COLO668 (cell line): ENCODE results near the gene NTSR2.

Experiments used
- DNase-seq: peaks from one replicate; lab custom pipeline; 2025; ENCODE audit not compliant: unreplicated experiment; lab: John Stamatoyannopoulos, UW

NTSR2 gene

DNA sequence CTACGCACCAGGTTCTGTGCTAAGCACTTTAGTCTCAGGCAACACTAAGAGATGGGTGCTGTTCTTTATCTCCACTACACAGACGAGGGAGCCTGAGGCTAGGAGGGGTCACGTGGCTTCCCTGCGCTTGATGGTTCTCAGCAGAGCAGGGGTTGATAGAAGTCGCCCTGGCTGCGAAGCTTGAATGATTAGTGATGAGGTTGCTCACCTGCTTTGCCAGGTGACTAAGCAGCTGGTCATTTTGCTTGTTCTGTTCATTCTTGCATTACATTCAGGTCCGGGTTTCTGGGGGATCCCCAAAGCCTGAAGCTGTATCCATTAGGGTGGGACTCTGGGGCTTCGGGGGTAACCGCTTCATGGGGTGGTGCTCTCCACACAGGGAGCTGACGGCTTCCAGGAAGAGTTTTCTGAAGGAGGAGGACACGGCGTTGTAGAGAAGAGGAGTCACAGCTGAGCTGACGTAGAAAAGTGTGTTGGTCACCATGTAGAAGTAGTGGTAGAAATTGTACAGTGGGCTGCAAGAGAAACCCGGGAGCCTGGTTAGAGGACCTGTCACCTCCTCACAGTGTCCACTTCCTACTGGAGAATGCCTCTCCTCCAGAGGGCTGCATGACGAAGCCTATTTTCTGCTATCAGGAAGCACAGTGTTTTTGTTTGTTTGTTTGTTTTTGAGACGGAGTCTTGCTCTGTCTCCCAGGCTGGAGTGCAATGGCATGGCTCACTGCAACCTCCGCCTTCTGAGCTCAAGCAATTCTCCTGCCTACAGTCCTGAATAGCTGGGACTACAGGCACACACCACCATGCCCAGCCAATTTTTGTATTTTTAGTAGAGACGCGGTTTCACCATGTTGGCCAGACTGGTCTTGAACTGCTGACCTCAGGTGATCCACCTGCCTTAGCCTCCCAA, 11.5 kb downstream of the NTSR2 start:
- DNase-seq = no peak

DNA sequence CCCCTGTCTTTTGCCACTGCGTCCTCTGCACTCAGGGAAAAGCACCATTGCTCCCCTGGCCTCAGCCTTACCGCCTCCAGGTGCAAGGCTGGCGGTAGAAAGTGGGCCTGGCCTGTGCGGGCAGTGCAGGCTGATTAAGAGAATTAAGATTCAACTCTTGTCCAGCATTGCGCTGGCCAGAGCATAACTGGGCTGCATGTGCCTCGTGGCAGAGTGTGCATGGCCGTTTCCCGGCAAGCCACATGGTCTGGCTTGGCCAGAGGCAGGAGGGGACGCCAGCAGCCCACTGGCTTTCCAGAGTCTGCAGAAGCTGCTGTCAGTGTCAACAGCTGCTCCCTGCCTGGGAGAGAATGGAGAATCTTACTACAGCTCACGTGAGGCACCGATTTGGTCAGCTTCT, 12.3 kb downstream of the NTSR2 start:
- no peak for DNase-seq

DNA sequence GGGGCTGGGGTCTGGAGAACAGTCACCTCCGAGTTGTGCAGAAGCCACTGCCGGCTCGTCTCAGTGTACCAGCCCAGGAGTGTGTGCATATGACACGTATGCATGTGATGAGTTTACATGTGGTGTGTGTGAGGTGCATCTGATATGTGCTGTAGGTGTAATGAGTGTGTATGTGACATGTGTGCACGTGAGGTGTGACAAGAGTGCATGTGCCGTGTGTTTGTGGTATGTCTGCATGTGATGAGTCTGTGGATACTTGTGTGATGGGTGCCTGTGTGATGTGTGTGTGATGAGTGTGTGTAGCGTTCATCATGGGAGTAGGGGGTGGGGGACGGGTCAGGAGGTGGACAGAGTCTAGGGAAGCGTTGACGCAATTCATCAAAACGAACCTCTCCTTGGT, 12.8 kb downstream of the NTSR2 start:
- DNase-seq = no peak

DNA sequence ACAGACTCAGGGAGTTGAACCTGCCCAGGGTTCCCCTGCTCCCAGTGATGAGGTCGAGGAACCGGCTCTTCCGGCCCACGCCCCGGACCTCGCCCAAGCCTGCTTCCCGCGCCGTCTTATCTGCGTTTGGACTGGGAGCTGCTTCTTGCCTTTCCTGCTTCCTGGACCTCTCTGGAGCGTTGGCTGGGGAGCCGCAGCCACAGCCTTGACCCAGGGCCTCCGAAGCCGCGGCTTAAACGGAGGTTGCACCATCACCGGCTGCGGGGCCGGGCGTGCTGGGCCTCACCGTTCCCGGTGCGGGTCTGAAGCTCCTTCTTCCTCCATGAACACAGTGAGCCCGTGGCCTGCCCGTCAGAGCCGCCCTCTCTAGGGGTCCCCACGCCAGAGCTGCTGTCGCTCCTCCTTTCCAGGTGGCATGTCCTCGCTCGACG, 13.3 kb downstream of the NTSR2 start:
- no peak for DNase-seq

DNA sequence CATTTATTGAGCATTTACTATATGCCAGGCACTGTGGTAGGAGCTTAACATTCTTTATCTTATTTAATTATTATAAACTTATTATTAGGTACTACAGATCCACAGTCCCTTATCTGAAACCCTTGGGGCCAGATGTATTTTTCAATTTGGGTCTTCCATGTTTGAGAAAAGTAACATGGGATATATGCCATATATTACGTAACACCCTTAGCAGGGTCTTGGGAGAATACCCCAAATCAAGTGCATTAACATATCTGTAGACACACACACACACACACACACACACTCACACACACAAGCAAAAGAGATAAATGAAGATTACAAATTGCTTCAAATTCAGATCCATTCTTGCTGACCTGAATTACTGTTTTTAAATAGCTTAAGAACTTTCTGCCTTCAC, 13.7 kb downstream of the NTSR2 start:
- no peak for DNase-seq

DNA sequence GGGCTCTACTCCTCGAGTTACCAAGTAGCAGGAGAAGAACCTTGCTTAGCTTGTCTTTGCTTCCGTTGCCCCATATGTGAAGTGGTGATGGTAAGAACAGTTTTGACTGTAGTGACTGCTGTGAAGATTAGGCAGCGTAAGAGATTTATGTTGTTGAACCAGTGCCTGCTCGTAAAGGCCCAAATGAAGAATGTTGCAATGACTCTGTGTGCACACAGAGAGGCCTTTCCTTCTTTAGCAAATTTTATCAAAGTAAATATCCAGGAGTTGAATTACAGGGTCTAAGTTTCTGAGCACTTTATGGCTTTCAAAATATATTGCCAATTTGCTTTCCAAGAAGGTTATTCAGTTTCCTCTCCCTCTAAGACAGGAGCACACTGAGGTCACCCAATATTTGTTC, 14.5 kb downstream of the NTSR2 start:
- DNase-seq = no peak

DNA sequence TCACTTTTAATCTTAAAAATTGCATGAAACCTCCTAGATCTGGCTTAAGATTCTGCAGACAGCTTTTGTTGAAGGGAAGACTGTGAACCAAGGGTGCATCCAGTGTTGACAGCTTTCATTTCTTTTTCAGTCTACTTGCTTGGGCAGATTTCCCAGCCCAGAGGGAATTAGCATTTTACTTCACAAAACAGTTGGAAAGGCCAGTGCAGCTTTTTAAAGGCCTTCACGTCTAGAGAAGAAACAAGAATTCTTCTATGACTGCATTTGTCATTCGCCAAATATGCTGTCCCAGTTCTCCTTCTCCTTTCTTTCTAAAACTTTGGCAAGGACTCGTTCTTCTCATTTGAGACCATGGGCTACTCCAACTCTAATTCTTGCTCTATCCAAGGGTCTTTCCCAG, 17.4 kb downstream of the NTSR2 start:
- no peak for DNase-seq

DNA sequence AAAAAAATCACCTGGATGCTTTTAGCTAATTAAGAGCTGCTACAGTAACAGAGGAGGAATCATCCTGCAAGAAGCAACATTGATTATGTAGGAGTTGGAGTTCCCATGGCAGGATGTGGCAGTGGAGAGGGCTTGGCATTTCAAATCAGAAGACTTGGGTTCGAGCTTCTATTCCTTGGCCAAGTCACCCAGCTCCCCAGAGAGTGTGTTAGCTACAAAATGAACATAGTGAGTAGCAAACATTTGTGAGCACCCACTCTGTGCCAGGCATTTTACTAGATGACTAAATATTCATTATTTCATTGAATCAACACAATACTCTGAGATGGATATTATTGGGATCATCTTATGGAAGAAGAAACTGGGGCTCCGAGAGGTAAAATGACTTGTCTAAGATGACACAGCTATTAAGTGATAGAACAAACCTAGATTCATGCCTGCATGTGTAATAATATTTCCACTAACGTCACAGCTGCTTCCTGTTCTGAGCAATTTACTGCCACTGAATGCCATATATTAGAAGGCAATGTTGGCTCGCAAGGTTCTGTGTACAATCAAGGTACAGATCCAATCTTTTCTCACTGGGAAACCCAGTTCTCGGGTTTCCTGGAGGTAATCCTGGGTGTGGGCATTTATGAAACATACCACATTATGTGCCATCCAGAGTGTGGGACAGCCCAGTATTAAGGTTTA, 18.0 kb downstream of the NTSR2 start:
- DNase-seq = no peak

DNA sequence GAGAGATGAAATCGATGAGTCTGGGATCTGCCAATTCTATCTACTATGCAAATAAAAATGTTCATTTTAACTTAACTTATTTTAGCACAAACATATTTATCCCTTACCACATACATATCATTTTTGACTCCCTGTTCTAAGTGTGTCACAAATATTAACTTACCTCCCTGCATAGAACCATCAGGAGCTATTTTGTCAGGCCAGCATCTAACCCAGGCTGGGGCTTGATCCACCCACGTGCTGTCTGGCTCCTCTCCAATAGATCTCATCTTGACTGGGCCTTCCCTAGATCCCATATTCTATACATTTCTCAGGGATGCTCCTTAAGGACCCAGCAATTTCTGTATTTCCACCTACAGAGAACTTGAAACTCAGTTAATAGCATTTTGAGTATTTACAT, 20.9 kb downstream of the NTSR2 start:
- DNase-seq = no peak

DNA sequence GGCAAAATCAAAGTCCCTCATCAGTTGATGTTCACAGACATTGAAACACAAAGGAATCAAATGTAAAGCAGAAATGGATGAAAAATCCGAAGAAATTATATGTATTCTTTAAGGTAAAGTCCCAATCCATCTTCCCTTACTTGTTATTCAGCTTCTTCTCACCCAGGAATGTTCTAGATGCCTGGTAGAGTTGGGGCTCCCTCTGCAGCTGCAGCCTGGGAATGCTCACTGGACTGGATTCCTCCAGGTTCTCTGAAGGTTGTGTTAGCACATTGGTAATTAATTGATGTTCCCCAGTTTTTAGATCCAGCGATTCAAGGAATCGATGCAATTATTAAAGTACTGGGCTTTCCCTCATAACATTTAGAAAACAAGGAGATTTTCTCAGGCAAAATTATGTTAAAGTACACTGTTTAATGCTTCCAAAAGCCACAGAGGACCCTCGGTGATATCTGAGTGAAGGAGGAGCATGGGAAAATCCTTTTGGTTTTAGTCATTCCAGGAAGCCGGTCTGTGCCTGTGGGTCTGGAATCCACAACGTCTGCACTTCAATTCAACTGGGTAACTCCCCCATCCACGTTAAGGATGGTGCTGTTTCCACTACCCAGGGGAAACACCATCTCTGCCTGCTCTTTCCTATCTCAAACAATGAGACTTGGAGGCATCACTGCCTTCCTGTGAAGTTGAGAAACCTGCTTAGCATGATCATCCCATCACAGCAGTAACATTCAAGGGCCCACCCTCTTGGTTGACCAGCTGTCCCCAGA, 22.0 kb downstream of the NTSR2 start:
- no peak for DNase-seq

DNA sequence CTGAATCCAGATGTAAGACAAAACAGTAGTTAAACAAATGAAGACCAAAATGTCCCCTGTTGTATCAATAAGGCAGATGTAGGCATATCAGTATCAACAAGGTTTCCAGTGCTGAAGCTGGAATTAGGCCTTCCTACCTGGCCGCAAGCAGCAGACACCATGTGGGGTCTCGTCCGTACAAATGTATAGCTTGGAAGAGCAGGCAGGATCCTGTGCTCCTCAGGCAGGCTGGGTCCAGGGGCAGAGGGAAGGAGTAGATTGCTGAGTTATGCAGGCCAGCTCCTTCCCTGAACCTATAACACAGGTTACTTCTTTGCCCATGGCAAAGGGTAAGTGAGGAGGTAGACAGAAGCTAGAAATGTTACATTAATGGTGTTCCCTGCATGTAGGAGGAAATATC, 23.5 kb downstream of the NTSR2 start:
- DNase-seq = no peak

DNA sequence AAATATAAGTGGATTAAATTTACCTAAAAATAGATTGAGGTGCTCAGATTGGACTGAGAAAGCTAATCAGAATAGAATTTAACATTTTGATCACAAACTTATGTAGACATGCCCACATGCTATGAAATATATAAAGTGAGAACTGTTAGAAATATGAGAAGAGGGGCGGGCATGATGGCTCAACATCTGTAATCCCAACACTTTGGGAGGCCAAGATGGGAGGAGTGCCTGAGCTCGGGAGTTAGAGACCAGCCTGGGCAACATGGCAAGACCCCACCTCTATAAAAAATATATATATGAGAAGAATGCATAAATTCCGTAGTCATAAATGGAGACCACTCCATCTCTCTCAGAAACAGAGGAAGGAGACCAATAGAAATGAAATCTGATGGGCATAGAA, 25.7 kb downstream of the NTSR2 start:
- no peak for DNase-seq

DNA sequence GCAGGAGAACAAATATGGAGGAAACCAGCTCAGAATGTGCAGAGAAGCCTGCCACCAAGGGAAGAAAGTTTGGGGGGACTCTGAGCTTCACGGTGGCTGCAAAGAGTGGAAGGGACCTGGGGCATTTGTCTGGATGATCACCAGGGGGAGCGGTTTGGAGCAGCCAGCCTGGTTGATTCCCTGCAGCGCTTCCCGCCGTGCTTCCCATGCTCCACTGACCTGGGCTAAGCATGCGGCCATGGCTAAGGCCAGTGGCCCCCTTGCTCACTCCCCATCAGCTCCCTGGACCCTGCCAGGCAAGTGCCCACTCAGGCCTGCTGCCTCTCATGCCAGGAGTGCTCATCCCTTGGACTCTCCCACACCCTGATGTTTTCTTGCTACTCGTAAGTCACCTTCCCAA, 27.0 kb downstream of the NTSR2 start:
- no peak for DNase-seq

DNA sequence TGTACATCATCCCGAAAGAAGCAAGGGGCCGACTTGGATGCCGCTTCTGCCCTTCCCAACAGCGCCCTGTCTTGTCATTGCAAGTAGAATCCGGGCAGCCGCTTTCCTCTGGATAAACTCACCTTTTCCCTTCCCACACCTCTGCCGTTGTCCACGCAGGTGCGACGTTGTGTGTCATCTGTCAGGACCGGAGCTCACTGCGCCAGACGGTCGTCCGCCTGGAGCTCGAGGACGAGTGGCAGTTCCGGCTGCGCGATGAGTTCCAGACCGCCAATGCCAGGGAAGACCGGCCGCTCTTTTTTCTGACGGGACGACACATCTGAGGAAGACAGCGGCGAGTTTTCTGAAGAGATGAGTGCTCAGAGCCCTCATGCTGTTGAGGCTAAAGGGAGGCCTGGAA, 29.9 kb downstream of the NTSR2 start:
- DNase-seq = no peak

DNA sequence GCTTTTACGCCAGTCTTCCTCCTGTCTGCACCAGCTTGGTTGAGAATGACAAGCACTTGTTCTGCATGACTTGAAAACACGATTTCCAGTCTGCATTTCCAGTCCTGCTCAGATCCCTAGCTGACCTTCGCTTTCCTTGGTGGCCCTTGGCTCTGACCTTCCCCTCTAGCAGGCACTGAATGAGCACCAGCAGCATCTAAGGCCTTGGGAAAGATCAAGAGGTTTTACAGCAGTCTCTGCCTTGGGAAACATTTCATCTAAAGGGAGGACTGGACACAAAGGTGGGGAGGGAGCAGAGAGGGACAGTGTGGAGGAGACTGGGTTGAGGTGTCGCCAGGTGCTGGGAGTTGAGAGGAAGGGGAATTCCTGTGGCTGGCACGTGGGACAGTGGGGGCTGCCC, 30.5 kb downstream of the NTSR2 start:
- DNase-seq = no peak

DNA sequence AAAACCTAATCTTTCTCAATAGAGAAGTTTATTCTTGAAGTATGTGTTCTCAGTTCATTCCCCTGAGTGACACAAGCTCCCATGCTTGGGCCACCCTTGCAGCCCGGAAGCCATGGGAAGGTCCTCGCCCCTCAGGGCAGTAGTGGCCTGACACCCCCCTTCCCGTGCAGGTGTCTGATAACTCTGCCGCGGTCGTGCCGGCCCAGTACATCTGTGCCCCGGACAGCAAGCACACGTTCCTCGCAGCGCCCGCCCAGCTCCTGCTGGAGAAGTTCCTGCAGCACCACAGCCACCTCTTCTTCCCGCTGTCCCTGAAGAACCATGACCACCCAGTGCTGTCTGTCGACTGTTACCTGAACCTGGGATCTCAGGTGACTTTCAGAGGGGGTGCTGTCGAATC, 32.4 kb downstream of the NTSR2 start:
- DNase-seq = no peak

DNA sequence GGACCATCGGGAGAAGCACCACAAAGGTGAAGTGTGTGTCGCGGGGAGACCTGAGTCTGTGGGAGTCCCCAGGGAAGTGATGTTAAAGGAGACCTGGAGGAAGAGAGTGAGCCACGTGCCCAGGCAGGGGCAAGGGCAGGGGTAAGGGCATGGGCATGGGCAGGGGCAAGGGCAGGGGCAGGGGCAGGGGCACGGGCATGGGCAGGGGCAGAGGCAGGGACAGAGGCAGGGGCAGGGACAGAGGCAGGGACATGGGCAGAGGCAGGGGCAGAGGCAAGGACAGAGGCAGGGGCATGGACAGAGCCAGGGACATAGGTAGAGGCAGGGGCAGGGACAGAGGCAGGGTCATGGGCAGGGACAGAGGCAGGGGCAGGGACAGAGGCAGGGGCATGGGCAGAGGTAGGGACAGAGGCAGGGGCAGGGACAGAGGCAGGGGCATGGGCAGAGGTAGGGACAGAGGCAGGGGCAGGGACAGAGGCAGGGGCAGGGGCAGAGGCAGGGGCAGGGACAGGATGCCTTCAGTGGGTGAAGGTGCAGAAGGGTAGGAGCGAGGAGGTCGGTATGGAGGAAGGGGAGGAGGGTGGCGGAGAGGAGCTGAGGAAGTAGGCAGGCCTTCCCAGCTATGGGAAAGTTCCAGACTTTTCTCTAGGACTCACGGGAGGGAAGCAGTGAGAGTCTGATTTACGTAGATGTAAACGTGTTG, 33.3 kb downstream of the NTSR2 start:
- DNase-seq = no peak

DNA sequence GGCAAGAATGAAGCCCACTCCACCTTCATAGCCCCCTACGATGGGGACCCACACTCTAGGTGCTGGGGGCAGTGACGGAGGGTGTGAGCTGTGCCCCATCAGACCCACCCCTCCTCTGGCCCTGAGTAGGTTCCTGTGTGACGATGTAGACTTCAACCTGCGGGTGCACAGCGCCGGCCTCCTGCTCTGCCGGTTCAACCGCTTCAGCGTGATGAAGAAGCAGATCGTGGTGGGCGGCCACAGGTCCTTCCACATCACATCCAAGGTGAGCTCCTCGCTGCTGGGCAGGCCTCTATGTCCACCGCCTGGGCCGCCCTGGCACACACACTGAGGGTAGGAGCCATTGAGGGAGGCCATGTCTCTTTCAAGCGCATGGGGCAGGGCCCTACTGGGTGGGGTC, 34.9 kb downstream of the NTSR2 start:
- DNase-seq = no peak

DNA sequence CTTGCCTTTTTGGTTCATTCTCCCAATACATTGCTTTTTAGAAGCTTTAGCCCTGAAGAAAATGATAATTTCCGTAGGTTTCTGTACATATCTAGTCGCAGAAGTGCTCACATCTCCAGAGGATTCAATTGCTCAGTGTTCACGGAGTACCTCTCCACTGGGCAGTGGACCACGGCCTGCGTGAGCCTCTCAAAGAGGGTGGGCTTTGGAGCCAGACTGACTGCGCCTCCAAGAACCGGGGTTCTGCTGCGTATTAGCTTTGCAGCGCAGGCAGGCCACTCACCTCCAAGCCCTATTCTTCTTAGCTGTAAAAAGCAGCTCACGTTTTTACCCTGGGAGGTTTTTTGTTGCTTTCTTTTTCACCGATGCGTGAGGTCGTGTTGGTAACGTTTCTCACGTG, 35.4 kb downstream of the NTSR2 start:
- no peak for DNase-seq

DNA sequence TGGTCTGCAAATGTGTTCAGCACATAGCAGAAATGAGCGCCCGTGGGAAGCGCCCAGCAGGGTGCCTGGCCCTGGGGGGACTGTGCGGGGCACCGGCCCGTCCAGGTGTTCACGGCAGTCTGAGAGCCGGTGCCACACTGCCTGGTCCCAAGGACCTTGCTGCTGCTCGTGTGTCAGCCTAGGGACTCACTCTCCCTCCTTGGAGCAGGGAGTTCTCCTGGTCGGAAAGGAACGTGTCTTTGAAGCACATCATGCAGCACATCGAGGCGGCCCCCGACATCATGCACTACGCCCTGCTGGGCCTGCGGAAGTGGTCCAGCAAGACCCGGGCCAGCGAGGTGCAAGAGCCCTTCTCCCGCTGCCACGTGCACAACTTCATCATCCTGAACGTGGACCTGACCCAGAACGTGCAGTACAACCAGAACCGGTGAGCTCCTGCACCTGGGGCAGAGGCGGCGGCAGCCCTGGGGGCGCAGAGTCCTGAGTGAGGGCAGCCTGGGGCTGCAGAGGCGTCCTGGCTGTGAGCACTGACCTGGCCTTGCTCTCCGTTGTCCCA, 36.0 kb downstream of the NTSR2 start:
- no peak for DNase-seq

DNA sequence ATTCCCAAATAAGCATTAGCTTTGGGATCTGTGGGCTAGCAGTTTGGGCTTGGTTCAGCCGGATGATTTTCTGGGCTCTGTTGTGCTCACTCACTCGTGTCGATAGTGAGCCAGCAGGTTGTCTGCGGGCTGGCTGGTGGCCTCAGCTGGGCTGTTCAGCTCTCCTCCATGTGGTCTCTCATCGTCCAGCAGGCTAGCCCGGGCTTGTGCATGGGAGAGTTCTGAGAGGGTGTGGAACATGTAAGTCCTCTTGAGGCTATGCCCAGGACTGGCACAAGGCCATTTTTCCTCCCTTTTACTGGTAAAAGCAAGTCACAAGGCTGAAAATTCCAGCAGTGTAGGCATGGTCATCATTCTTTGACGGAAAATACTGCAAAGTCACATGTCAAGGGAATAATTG, 38.5 kb downstream of the NTSR2 start:
- peak; percentile 71 for DNase-seq
